Keratinocyte (primary cell): ENCODE data around the gene TNFRSF6B. TPM values are rescaled to one million over a fixed set of nuclear protein-coding genes. Genes with fewer than 3 reads are reported as not detected.

Experiments
- DNase-seq: peaks from one replicate; pipeline ENCODE4 v3.0.0-alpha.2; 2011; ENCODE audit warnings: low read depth, missing footprints, low spot score
- FAIRE-seq: peaks from 2 replicates; lab custom pipeline; 2011; peaks lifted over from hg19 to GRCh38; lab: Jason Lieb, UNC
- H2AFZ ChIP-seq: 2 replicates; pipeline ENCODE4 v1.6.0; 2012; ENCODE audit warnings: low read length, control low read depth, inconsistent platforms; ENCODE audit not compliant: control insufficient read depth
- H3K27ac ChIP-seq: 2 replicates; pipeline ENCODE4 v1.5.1; 2011; ENCODE audit warnings: low read length; ENCODE audit not compliant: control insufficient read depth, insufficient read depth
- H3K27me3 ChIP-seq: 3 replicates; pipeline ENCODE4 v1.6.0; 2011; ENCODE audit warnings: low read length; ENCODE audit not compliant: control insufficient read depth, insufficient read depth; ENCODE audit errors: extremely low read depth
- H3K36me3 ChIP-seq, 2 experiments: 2 replicates in 1 of 2; 3 replicates in 1 of 2; pipeline ENCODE4 v1.5.1; 2011; ENCODE audit warnings: low read length in 2 of 2, mild to moderate bottlenecking in 1 of 2; ENCODE audit not compliant: control insufficient read depth in 2 of 2, insufficient read depth in 2 of 2; ENCODE audit errors: extremely low read depth in 1 of 2
- H3K4me1 ChIP-seq: 3 replicates; pipeline ENCODE4 v1.5.1; 2011; ENCODE audit warnings: low read length; ENCODE audit not compliant: control insufficient read depth, insufficient read depth; ENCODE audit errors: extremely low read depth
- H3K4me2 ChIP-seq: 3 replicates; pipeline ENCODE4 v1.6.0; 2011; ENCODE audit warnings: low read depth, low read length; ENCODE audit not compliant: control insufficient read depth, insufficient read depth; ENCODE audit errors: extremely low read depth
- H3K4me3 ChIP-seq, 3 experiments: fragments of 200-600 bp in 1 of 3; sonication (generic) in 1 of 3; 2 replicates in 2 of 3; 3 replicates in 1 of 3; pipeline ENCODE4 v1.5.1; 2011 to 2016; ENCODE audit warnings: low read length in 3 of 3, mild to moderate bottlenecking in 3 of 3, control low read depth in 2 of 3, inconsistent platforms in 1 of 3, low read depth in 1 of 3, mixed read lengths in 1 of 3, mixed run types in 1 of 3, moderate library complexity in 1 of 3; ENCODE audit not compliant: control insufficient read depth in 2 of 3, insufficient read depth in 2 of 3; ENCODE audit errors: extremely low read depth in 1 of 3
- H3K79me2 ChIP-seq: 2 replicates; pipeline ENCODE4 v1.6.0; 2012; ENCODE audit warnings: low read length; ENCODE audit not compliant: control insufficient read depth, insufficient read depth
- H3K9ac ChIP-seq: 3 replicates; pipeline ENCODE4 v1.6.0; 2011; ENCODE audit warnings: low read length; ENCODE audit not compliant: control insufficient read depth, insufficient read depth; ENCODE audit errors: extremely low read depth
- H3K9me1 ChIP-seq: 3 replicates; pipeline ENCODE4 v1.6.0; 2011; ENCODE audit warnings: low read length; ENCODE audit not compliant: control insufficient read depth, insufficient read depth; ENCODE audit errors: extremely low read depth
- H3K9me3 ChIP-seq: 2 replicates; pipeline ENCODE4 v1.5.1; 2012; ENCODE audit warnings: low read depth, low read length; ENCODE audit not compliant: control insufficient read depth
- H4K20me1 ChIP-seq: 3 replicates; pipeline ENCODE4 v1.6.0; 2011; ENCODE audit warnings: low read length; ENCODE audit not compliant: control insufficient read depth, insufficient read depth; ENCODE audit errors: extremely low read depth
- EZH2 ChIP-seq: IDR thresholded peaks from one replicate; pipeline ENCODE4 v1.6.1; 2012; ENCODE audit warnings: inconsistent platforms, mild to moderate bottlenecking, low read length, moderate library complexity
- dilution Hi-C: fragments of 300-500 bp; cut with MboI; formaldehyde crosslinking; loops from one replicate; pipeline ENCODE4 v1.7.0; 2020; ENCODE audit warnings: low sequenced_read_pairs; ENCODE audit not compliant: extremely low pct_ligation_motif_present
- polyA plus RNA-seq, 5 experiments: library from polyadenylated mRNA; depleted of rRNA in 3 of 5; stranded (reverse) in 3 of 5; stranded (forward) in 1 of 5; unstranded in 1 of 5; fragments of >200 nt; gene quantifications; 1 replicate in 1 of 5; 2 replicates in 3 of 5; 3 replicates in 1 of 5; pipeline versions ENCODE4 v1.2.1 to v1.2.3, GENCODE V29; 2011 to 2012; ENCODE audit warnings: missing spikeins in 2 of 5, low read depth in 1 of 5, low replicate concordance in 1 of 5
- TF ChIP-seq, protein P1 (sequence below), 3 experiments: IDR thresholded peaks in 1 of 3; conservative IDR thresholded peaks in 1 of 3; optimal IDR thresholded peaks in 1 of 3; 2 replicates in 2 of 3; 3 replicates in 1 of 3; pipeline versions ENCODE3 to v1.5.1; 2011; ENCODE audit warnings: low read length in 3 of 3, mild to moderate bottlenecking in 3 of 3, moderate library complexity in 2 of 3, control low read depth in 1 of 3, inconsistent platforms in 1 of 3; ENCODE audit not compliant: insufficient read depth in 2 of 3; ENCODE audit errors: extremely low read depth in 1 of 3

TNFRSF6B gene
- polyA plus RNA-seq, 1 donor (not counting 4 experiments of a cell fraction or from before 2014, with no cell fraction given) = 51.9 TPM

GRCh38 chr20:63732118-63733095, 36.0 kb downstream of the TNFRSF6B start:
- Histone ChIP-seq H3K4me1 (peaks cover 12% of the 10 kb centered on the region), H3K9me1 (no peaks in the 10 kb centered on the region), H3K9me3 (no peaks in the 10 kb centered on the region), H3K27me3 (no peaks in the 10 kb centered on the region), H3K36me3 (peaks cover 20 to 27% of the 10 kb centered on the region in 2 experiments), H3K4me3 (no peak overlapping the region), H3K4me2 (no peak overlapping the region), H4K20me1 (no peaks in the 10 kb centered on the region), H3K79me2 (peaks cover 21% of the 10 kb centered on the region), H3K9ac (no peak overlapping the region), H2AFZ (no peak overlapping the region), H3K27ac (no peak overlapping the region)
- FAIRE-seq = no peak
- TF ChIP-seq EZH2 = no peak
- TF ChIP-seq, protein P1, sequence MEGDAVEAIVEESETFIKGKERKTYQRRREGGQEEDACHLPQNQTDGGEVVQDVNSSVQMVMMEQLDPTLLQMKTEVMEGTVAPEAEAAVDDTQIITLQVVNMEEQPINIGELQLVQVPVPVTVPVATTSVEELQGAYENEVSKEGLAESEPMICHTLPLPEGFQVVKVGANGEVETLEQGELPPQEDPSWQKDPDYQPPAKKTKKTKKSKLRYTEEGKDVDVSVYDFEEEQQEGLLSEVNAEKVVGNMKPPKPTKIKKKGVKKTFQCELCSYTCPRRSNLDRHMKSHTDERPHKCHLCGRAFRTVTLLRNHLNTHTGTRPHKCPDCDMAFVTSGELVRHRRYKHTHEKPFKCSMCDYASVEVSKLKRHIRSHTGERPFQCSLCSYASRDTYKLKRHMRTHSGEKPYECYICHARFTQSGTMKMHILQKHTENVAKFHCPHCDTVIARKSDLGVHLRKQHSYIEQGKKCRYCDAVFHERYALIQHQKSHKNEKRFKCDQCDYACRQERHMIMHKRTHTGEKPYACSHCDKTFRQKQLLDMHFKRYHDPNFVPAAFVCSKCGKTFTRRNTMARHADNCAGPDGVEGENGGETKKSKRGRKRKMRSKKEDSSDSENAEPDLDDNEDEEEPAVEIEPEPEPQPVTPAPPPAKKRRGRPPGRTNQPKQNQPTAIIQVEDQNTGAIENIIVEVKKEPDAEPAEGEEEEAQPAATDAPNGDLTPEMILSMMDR (optimal IDR thresholded peaks at IDR 0.05 in 1 of 3, IDR thresholded peaks at IDR 0.05 in 1 of 3, conservative IDR thresholded peaks at IDR 0.05 in 1 of 3; ENCODE audit: extremely low read depth in 1 of 3, insufficient read depth in 2 of 3, low read length in 3 of 3) = no peak
- dilution Hi-C loops = no loop called here
- no peak for DNase-seq

DNA sequence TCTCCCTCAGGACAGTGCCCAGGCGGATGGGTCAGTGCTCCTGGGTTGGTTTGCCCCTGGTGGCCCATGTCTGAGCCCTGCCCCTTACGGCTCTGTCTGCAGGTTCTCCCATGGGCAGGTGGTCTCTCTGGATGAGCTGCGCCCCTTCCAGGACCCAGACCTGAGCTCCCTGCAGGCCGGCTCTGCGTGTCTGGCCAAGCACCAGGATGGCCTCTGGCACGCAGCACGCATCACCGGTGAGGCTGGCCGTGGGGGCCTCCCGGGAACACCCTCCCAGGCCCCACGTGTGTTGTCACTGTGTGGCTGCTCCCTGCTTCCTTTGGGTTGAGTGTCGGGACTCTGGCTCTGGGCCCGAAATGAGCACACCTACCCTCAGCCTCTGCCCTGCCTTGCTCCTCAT, 36.7 kb downstream of the TNFRSF6B start:
- Histone ChIP-seq H3K36me3 (peaks cover 20 to 26% of the 10 kb centered on the region in 2 experiments), H3K4me1 (peaks cover 13% of the 10 kb centered on the region), H3K4me2 (no peak overlapping the region), H4K20me1 (no peaks in the 10 kb centered on the region), H3K27me3 (no peaks in the 10 kb centered on the region), H3K27ac (no peak overlapping the region), H3K9me1 (no peaks in the 10 kb centered on the region), H3K4me3 (no peak overlapping the region), H3K9me3 (no peaks in the 10 kb centered on the region), H3K9ac (no peak overlapping the region), H2AFZ (no peak overlapping the region), H3K79me2 (peaks cover 21% of the 10 kb centered on the region)
- dilution Hi-C loops = no loop called here
- FAIRE-seq = no peak
- no peak for TF ChIP-seq EZH2
- TF ChIP-seq, protein P1 (optimal IDR thresholded peaks at IDR 0.05 in 1 of 3, IDR thresholded peaks at IDR 0.05 in 1 of 3, conservative IDR thresholded peaks at IDR 0.05 in 1 of 3; ENCODE audit: extremely low read depth in 1 of 3, insufficient read depth in 2 of 3, low read length in 3 of 3) = no peak
- no peak for DNase-seq
